Activated CD4-positive, alpha-beta T cell treated with anti-CD3 and anti-CD28 coated beads, Interleukin-2, amount 50 U/mL, for 4 hours (primary cell): ENCODE results near the gene TTLL12.

ENCODE experiments used
- DNase-seq, 2 experiments: peaks; one replicate each; pipeline ENCODE4 v3.0.0-alpha.2; 2020

Gene TTLL12

GRCh38 chr22:43213051-43213450, 26.1 kb upstream of the TTLL12 start:
- DNase-seq: no peak

- no peak for DNase-seq
Observed at GRCh38 chr22:43212434-43212952, 25.6 kb upstream of the TTLL12 start.

- no peak for DNase-seq
Observed at GRCh38 chr22:43211941-43212433, 25.1 kb upstream of the TTLL12 start.

GRCh38 chr22:43210631-43211515, 23.9 kb upstream of the TTLL12 start:
- DNase-seq: no peak

- DNase-seq: no peak
Observed at GRCh38 chr22:43209971-43210370, 23.0 kb upstream of the TTLL12 start.

DNA sequence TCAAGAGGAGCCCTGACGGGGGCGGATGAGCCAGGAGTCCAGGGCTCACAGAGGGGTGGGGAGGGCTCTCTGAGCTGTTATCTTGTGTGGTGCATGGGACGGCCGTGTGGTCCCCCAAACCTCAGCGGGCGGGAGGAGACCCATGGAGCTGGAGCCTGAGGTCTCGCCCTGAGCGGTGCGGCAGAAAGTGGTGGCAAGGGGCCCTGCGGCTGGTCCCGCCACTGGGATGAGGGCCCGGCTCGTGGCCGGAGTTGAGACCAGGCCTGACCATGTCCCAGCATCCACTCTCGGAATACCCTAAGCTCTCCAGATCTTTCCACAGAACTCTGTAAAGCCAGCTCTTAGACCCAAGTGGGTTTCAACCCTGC, 22.6 kb upstream of the TTLL12 start:
- DNase-seq: no peak

DNA sequence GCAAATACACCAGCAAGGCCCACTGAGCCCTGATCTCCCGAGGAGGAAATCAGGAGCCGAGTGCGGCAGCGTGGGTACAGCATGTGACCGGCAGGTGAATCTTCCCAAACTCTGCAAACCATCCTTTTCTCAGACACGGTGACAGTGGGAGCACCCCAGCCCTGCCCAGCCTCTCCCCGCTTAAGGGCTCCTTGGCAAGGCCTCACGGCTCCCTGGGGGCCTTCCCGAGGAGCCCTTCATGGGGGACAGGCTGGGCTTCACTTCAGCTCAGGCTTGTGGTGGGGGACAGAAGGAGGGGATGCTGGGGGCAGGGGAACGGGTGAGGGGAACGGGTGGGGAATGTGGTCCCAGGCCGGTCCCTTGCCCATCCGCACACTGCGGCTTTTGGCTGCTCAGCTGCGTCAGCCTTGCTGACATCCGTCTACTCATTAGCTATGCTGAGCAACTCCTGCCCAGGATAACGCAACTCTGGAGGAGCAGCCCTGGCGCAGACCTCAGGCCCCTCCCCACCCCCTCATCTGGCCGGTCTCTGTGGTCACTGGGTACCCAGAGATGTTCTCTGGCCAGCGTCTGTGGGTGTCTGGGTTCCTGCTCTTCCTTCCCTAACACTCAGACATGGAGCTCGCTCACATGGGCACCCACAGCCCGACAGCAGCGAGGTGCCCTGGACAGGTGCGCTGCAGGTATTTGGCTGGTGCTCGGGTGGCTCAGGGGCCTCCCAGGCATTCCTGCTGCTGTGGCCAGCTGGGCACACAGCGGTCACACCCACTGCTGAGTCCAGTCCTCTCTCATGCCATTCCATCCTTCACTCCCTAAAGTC, 22.0 kb upstream of the TTLL12 start:
- DNase-seq: no peak

- no peak for DNase-seq
Observed at GRCh38 chr22:43207849-43208702, 21.1 kb upstream of the TTLL12 start.

DNA sequence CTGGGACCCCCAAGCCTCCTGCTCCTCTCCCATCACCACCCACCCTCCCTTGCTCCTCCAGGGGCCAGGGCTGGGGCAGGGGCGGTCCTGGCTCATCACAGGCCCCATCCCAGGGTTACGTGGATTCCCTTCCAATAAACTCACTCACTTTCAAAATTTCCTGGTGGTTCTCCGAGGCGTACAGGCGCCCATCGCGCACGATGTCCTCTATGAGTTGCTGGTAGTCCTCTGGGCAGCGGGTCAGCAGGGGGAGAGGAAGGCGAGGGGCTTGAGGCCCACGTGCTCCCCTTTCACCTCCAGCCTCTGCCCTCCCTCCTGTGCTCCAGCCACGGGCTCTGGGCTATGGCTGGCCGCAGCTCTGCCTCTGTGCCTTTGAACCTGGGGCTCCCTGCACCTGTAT, 20.5 kb upstream of the TTLL12 start:
- no peak for DNase-seq

DNA sequence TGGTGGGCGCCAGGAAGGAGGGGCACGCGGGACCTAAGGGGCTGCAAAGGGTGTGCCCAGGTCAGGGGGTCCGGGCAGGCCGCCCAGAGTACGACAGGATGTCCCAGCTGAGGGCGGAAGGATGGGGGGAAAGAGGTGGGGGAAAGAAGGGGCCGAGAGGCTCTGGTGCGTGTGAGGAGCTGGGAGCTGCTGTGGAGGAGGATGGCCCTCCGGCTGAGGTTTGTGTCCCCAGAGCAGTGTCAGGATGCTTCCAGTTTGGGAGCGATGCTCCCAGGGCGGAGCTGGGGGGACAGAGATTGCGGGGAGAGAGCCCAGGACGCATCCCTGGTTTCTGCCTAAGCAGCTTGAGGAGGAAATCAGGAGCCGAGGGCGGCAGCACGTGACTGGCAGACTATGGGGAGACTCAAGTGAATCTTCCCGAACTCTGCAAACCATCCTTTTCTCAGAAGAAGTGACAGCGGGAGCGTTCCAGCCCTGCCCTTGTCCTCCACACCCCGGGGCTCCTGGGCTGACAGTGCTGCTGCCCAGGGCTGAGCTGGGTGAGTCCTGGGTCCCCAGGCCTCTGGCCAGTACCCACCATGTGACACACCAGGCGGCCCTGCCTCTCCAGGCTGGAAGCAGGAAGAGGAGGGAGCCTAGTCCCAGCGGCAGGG, 19.7 kb upstream of the TTLL12 start:
- DNase-seq: no peak

GRCh38 chr22:43205748-43206508, 19.0 kb upstream of the TTLL12 start:
- peak; percentile 18 to 21 for DNase-seq

DNA sequence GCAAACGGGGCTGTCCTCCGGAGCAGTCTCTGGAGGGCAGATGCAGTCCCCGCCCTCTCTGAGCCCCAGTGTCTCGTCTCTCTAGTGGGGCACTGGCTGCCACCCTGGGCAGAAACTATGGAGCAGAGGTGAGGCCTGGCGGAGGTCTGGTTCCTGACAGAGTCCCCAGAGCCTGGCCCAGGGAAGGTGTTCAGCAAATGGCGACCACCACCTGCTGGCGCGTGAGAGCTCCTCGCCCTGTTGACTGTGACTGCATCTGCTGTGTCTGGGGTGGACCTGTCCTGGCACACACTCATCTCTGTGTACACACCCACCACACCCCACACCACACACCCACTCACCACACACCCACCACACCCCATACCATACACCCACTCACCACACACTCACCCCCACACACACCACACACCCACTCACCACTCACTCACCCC, 18.3 kb upstream of the TTLL12 start:
- peak in 1 of 2 experiments; percentile 16 for DNase-seq

GRCh38 chr22:43203471-43203981, 16.6 kb upstream of the TTLL12 start:
- no peak for DNase-seq

DNA sequence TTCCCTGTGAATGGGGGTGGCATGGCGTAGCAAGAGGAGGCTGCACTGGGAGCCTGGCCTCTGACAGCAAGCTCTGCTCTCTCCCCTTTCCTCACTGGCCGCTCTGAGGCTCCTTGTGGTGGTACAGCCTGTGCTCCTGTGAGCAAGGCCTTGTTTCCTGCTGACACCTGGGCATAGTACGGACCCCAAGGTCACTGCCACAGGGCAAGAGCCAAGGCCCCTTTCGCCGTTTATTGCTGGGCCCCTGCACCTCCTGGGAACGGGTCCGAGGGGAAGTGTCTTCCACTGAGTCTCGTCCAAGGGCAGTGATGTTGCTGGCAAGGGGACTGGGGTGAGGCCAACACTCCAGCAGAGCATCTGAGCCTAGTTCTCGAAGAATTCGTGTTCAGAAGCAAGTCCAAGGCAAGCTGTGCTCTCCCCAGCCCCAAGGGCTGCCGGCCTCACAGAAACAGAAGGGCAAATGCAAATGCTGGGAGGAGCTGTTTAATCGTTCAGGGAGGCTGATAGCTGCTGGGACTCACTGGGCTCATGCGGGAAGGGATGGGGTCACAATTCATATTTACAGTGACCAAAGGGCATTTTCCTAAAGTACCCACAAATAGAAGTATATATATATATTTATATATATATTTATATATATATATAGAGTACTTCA, 15.9 kb upstream of the TTLL12 start:
- DNase-seq: no peak

GRCh38 chr22:43202326-43202725, 15.4 kb upstream of the TTLL12 start:
- no peak for DNase-seq

DNA sequence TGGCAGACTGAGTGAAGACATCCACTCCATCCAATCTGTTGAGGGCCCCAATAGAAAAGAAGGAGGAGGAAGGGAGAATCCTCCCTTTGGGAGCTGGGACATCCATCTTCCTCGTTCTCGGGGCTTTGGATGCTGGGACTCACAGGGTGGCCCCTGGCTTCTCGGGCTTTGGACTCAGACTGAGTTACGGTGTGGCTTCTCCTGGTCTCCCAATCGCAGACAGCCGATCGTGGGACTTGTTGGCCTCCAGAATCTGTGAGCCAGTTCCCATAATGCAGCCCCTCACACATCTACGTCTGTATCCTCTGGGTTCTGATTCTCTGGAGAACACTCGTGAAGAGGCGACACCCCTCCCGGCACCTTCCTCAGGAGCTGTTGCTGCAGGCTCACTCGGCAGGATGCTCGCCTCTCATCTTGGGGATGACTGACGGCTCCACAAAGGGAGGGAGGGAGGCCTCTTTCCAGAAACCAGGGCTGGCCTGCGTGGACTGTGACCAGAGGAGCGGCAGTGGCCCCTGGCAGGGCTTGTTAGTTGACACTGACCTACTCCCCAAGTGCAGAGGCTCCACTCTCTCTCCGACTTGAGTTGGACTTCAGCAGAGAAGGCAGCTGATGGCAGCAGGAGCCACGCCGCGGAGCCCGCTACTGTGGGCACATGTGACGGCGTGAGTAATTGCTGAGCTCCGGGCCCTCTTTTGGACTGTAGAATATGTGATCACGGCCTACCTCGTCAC, 14.7 kb upstream of the TTLL12 start:
- DNase-seq: no peak

DNA sequence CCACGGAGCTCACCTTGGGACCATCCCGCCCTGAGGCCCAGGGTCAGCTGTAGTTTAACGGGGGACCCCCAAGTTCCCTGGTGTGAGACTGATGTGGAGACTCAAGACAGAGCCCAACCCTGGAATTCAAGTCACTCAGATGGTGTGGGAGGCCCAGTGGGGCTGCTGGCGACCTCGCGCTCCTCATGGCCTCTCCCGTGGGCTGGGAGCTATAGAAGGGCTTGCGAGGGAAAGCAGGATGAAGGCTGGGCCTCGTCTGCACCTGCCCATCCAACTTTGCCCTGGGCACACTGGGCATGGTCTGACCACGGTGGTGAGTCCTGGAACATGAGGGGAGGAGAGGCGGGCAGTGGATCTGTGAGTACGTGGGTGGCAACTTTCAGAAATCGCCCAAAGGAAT, 13.6 kb upstream of the TTLL12 start:
- DNase-seq: no peak

GRCh38 chr22:43200031-43200430, 13.1 kb upstream of the TTLL12 start:
- DNase-seq: no peak

DNA sequence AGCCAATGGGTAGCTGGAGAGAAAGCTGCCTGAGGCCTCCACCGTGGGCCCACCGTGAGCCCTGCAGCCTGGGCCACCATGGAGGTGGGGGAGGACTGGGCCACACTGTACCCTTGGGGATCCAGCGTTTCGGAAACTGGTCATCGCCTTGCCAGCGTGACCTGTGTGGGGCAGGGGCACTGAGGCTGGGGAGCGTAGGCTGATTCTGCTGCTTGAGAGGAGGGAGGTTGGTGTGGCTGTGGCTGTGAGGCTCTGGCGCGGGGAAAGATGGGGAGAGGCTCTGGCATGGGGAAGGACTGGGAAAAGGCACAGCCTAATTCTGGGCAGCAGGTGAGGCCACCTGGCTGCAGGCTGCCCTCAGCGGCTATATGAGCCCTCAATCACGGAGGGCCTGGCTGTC, 12.6 kb upstream of the TTLL12 start:
- DNase-seq: no peak

DNA sequence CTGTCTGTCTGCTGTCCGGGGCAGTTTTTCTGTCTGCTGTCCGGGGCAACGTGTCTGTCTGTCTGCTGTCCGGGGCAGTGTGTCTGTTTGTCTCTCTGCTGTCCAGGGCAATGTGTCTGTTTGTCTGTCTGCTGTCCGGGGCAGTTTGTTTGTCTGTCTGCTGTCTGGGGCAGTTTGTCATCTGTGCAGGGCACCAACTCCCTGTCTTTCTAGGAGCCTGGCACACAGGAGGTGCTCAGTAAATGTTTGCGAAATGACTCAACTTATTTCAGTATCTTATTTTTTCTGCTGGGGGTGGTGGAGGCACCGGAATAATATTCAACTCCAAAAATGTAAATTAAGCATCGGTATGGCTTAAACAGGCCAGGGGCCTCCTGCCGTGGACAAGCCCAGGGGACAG, 12.0 kb upstream of the TTLL12 start:
- no peak for DNase-seq
